Liver (tissue), 9 donors: Measurements from ENCODE around the gene IER5. TPM values are rescaled to one million over a fixed set of nuclear protein-coding genes. Genes with fewer than 3 reads are reported as not detected.
A peak's percentile ranks its signal among the peaks of the same experiment; 100 is the strongest.

Experiments
- DNase-seq: peaks from one replicate; pipeline ENCODE4 v3.0.0-alpha.2; 2017; ENCODE audit warnings: low spot score
- H3K27ac ChIP-seq, 2 donors: one replicate each; pipeline ENCODE4 v1.7.0; 2013; ENCODE audit warnings: inconsistent platforms in 2 of 2, low read length in 2 of 2, control low read depth in 1 of 2, low read depth in 1 of 2, mild to moderate bottlenecking in 1 of 2
- H3K27me3 ChIP-seq, 4 donors: one replicate each; pipeline versions ENCODE4 v1.6.1 to v1.7.0; 2013; ENCODE audit warnings: low read length in 3 of 4, inconsistent platforms in 1 of 4, mild to moderate bottlenecking in 1 of 4, moderate library complexity in 1 of 4; ENCODE audit not compliant: control insufficient read depth in 4 of 4, insufficient read depth in 4 of 4
- H3K36me3 ChIP-seq, 4 donors: one replicate each; pipeline versions ENCODE4 v1.6.1 to v1.7.0; 2013; ENCODE audit warnings: low read length in 3 of 4, mild to moderate bottlenecking in 3 of 4, low read depth in 1 of 4, moderate library complexity in 1 of 4; ENCODE audit not compliant: control insufficient read depth in 4 of 4, insufficient read depth in 3 of 4
- H3K4me1 ChIP-seq, 4 donors: one replicate each; pipeline versions ENCODE4 v1.6.1 to v1.7.0; 2013; ENCODE audit warnings: low read length in 3 of 4, mild to moderate bottlenecking in 3 of 4, moderate library complexity in 1 of 4; ENCODE audit not compliant: control insufficient read depth in 4 of 4, insufficient read depth in 4 of 4
- H3K4me3 ChIP-seq, 3 donors: one replicate each; pipeline versions ENCODE4 v1.6.1 to v1.7.0; 2013; ENCODE audit warnings: low read length in 3 of 3, control low read depth in 1 of 3, low read depth in 1 of 3, mild to moderate bottlenecking in 1 of 3
- H3K9ac ChIP-seq, 2 donors: one replicate each; pipeline ENCODE4 v1.7.0; 2013; ENCODE audit warnings: low read length in 2 of 2, mild to moderate bottlenecking in 2 of 2, moderate library complexity in 2 of 2, control low read depth in 1 of 2, low read depth in 1 of 2
- H3K9me3 ChIP-seq, 4 donors: one replicate each; pipeline versions ENCODE4 v1.6.1 to v1.7.0; 2013; ENCODE audit warnings: low read length in 3 of 4; ENCODE audit not compliant: control insufficient read depth in 4 of 4
- ATF3 ChIP-seq: IDR thresholded peaks from 2 replicates; pipeline ENCODE4 v1.6.1; 2016; ENCODE audit warnings: antibody characterized with exemption
- CTCF ChIP-seq: fragments of 150-350 bp; IDR thresholded peaks from 2 replicates; pipeline ENCODE4 v1.5.1; 2017; ENCODE audit warnings: improper control_type of control experiment, low read depth, low read length; ENCODE audit not compliant: missing input control
- EGR1 ChIP-seq, 2 donors: IDR thresholded peaks; 2 replicates each; pipeline ENCODE4 v1.6.1; 2016 to 2018; ENCODE audit warnings: antibody characterized with exemption in 2 of 2, low read depth in 2 of 2
- FOXA1 ChIP-seq: IDR thresholded peaks from 2 replicates; pipeline ENCODE4 v1.6.1; 2016; ENCODE audit warnings: antibody characterized with exemption
- FOXA2 ChIP-seq: IDR thresholded peaks from 2 replicates; pipeline ENCODE4 v1.6.1; 2016; ENCODE audit warnings: antibody characterized with exemption
- GABPA ChIP-seq, 2 donors: IDR thresholded peaks in 1 of 2; conservative IDR thresholded peaks in 1 of 2; 2 replicates each; pipeline ENCODE4 v1.6.1; 2016; ENCODE audit warnings: antibody characterized with exemption in 2 of 2, mild to moderate bottlenecking in 1 of 2, moderate library complexity in 1 of 2
- HNF4A ChIP-seq, 2 donors: conservative IDR thresholded peaks; 2 replicates each; pipeline ENCODE4 v1.6.1; 2016; ENCODE audit warnings: antibody characterized with exemption in 2 of 2, mild to moderate bottlenecking in 2 of 2
- HNF4G ChIP-seq: IDR thresholded peaks from 2 replicates; pipeline ENCODE4 v1.6.1; 2016; ENCODE audit warnings: antibody characterized with exemption
- JUND ChIP-seq, 2 donors: IDR thresholded peaks; 2 replicates each; pipeline ENCODE4 v1.6.1; 2016; ENCODE audit warnings: antibody characterized with exemption in 2 of 2
- MAX ChIP-seq: IDR thresholded peaks from 2 replicates; pipeline ENCODE4 v1.6.1; 2016; ENCODE audit warnings: antibody characterized with exemption
- NR2F2 ChIP-seq: IDR thresholded peaks from 2 replicates; pipeline ENCODE4 v1.6.1; 2016; ENCODE audit warnings: antibody characterized with exemption
- RAD21 ChIP-seq, 2 donors: IDR thresholded peaks; 2 replicates each; pipeline ENCODE4 v1.6.1; 2016; ENCODE audit warnings: antibody characterized with exemption in 2 of 2, mild to moderate bottlenecking in 2 of 2
- REST ChIP-seq: IDR thresholded peaks from 2 replicates; pipeline ENCODE4 v1.6.1; 2016; ENCODE audit warnings: antibody characterized with exemption, mild to moderate bottlenecking
- RXRA ChIP-seq, 2 donors: IDR thresholded peaks; 2 replicates each; pipeline ENCODE4 v1.6.1; 2017 to 2018; ENCODE audit warnings: antibody characterized with exemption in 2 of 2, mild to moderate bottlenecking in 1 of 2
- SP1 ChIP-seq: IDR thresholded peaks from 2 replicates; pipeline ENCODE4 v1.6.1; 2018; ENCODE audit warnings: antibody characterized with exemption, mild to moderate bottlenecking
- TAF1 ChIP-seq: conservative IDR thresholded peaks from 2 replicates; pipeline ENCODE4 v1.6.1; 2016; ENCODE audit warnings: antibody characterized with exemption, mild to moderate bottlenecking
- YY1 ChIP-seq: IDR thresholded peaks from 2 replicates; pipeline ENCODE4 v1.6.1; 2016; ENCODE audit warnings: antibody characterized with exemption, mild to moderate bottlenecking
- ZBTB33 ChIP-seq: IDR thresholded peaks from 2 replicates; pipeline ENCODE4 v1.6.1; 2016; ENCODE audit warnings: antibody characterized with exemption
- WGBS: extraction: QIAGEN DNeasy Blood & Tissue Kit; methylation state at CpG from one replicate; pipeline ENCODE4 v1.1.7; 2013; 5-methylcytosine and 5-hydroxymethylcytosine counted together
- polyA plus RNA-seq, 2 donors: library from polyadenylated mRNA; stranded (reverse) in 1 of 2; unstranded in 1 of 2; fragments of 200-250 nt in 1 of 2; fragments of >200 nt in 1 of 2; fragmentation: Nextera tagmentation in 1 of 2; extraction: Ambion mirVana in 1 of 2; gene quantifications; one replicate each; pipeline versions ENCODE4 v1.2.1 to v1.2.3, GENCODE V29; 2013 to 2015
- total RNA-seq, 2 donors: library from RNA; depleted of rRNA; stranded (reverse); fragments of >200 nt; gene quantifications; one replicate each; pipeline ENCODE4 v1.2.3, GENCODE V29; 2014
- donor health status: healthy.
- donor health status: healthy.
- donor health status: healthy.
- donor health status: healthy.
- donor health status: healthy.

IER5 gene
- total and polyA plus RNA-seq, 4 donors = 0.56 to 8.4 (median 2.4) TPM

- Histone ChIP-seq H3K4me3 (no peak overlapping the region), H3K36me3 (no peaks in the 10 kb centered on the region), H3K9ac (no peak overlapping the region), H3K9me3 (no peaks in the 10 kb centered on the region), H3K27me3 (no peaks in the 10 kb centered on the region), H3K27ac (no peak overlapping the region), H3K4me1 (peaks cover 0 to 27% (median 18%) of the 10 kb centered on the region in 4 donors)
- no peak for DNase-seq
- 53% methylated on average over 3 of the region's 3 CpGs for WGBS
- TF ChIP-seq GABPA (IDR thresholded peaks at IDR 0.05 in 1 of 2, conservative IDR thresholded peaks at IDR 0.05 in 1 of 2) = no peak
- no peak for TF ChIP-seq YY1
- no peak for TF ChIP-seq EGR1 (IDR thresholded peaks at IDR 0.05; ENCODE audit: low read depth in 2 of 2)
- no peak for TF ChIP-seq ZBTB33
- peak; percentile 15 to 33 for TF ChIP-seq RXRA (IDR thresholded peaks at IDR 0.05)
- TF ChIP-seq FOXA2 = no peak
- TF ChIP-seq JUND (IDR thresholded peaks at IDR 0.05) = peak in 1 of 2 donors; percentile 14
- no peak for TF ChIP-seq FOXA1
- peak in 1 of 2 donors; percentile 30 for TF ChIP-seq RAD21 (IDR thresholded peaks at IDR 0.05)
- peak; percentile 81 for TF ChIP-seq SP1
- no peak for TF ChIP-seq REST
- no peak for TF ChIP-seq MAX
- peak; percentile 85 to 97 for TF ChIP-seq HNF4A (conservative IDR thresholded peaks at IDR 0.05)
- no peak for TF ChIP-seq NR2F2
- no peak for TF ChIP-seq ATF3
- no peak for TF ChIP-seq CTCF
- TF ChIP-seq TAF1 = no peak
- TF ChIP-seq HNF4G = peak; percentile 79
Measured at GRCh38 chr1:181040284-181040865, 48.1 kb upstream of the IER5 start.
